GM21723 (cell line): ENCODE measurements around the gene GFOD1.

ENCODE experiments used
- ATAC-seq: cut with Tn5 transposase; IDR thresholded peaks from one replicate; pipeline ENCODE4 v1.9.1; 2021; ENCODE audit warnings: mild to moderate bottlenecking, moderate library complexity; ENCODE audit not compliant: unreplicated experiment

The GFOD1 gene

DNA sequence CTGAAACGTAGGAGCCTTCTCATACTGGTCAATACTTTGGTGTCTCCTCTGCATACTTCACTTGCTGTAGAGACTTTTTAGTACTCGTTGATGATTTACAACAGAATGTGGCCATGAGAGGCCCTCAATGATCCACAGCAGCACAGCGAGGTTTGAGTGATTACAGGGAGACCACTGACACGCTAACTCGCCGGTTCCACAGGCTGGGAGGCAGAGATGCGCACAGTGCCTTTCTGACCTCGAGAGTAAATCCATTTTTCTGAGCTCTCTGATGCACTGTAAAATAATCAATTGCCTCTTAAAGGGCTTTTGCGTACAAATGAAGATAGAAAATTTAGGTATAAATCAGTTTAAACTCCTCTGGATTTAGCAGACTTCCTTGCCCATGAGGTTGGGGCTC, 102.9 kb downstream of the GFOD1 start:
- ATAC-seq, result no peak

GRCh38 chr6:13383328-13384163, 103.9 kb downstream of the GFOD1 start:
- ATAC-seq, result peak; percentile 92

GRCh38 chr6:13380761-13381160, 106.6 kb downstream of the GFOD1 start:
- ATAC-seq, result no peak

DNA sequence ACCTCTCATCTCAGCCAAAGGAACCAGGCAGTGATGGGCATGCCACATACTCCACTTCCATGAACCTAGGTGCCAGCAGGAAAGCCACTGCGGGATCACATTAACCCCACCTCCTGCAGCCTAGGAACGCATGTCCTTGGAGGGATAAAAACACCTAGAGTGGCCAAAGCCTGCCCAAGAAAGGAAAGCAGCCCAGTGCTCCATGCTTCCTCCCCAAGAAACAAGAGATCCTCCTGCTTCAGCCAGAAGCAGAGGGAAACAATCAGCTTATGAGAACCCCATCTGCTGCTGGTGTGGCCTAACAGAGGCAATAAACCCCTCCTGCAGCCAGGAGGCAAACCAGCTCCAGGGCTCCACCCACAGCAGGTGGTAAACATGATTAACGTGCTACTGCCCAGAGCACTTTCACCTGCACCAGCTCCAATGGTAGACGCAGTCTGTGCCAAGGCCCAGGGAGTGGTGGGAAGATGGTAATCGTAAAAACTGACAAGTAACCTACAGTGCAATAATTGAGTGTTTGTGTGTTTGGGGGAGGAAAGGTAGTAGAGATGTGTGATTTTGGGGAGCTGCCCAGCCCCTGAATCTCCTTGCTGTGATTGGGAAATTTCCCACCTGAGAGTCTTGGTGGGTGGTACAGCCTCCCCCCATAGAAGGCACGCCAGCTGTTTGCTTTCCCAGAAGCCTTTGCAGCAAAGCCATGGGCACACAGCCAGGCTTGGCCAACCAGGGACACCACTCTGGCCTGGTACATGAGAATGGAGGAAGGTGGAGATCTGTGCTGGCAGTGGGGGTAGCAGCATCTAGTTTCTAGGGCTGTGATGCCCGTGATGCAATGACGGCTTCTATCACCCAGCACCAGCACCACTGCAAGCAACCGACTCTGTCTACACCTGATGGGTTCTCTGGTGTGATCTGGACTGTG, 108.5 kb downstream of the GFOD1 start:
- ATAC-seq, result no peak

DNA sequence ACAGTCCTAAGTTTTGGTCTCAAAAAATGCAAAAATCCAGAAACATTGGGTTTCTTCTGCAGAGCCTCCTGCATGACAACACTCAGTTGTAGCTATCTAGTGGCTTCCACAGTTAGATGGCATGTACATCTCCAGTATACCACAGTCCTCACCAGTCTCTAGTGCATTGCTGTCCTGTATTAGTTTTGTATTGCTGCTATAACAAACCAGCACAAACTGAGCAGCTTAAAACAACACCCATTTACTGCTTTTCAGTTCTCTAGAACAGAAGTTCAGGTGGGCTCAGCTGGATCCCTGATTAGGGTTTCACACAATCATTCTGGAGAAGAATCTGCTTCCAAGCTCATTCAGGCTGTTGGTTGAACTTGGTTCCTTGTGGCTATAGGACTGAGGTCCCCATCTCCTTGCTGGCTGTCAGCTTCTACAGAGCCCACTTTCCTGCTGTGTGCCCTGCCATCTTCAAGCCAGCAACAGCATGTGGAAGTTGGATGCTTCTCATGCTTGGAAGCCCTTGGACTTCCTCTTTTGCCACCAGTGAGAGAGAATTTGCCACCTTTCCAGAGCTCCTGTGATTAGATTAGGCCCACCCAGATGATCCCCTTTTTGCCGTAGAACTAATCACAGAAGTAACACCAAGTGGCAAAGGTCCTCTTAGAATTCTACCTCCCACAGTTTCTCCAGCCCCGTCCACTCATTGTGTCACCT, 110.2 kb downstream of the GFOD1 start:
- ATAC-seq, result no peak

DNA sequence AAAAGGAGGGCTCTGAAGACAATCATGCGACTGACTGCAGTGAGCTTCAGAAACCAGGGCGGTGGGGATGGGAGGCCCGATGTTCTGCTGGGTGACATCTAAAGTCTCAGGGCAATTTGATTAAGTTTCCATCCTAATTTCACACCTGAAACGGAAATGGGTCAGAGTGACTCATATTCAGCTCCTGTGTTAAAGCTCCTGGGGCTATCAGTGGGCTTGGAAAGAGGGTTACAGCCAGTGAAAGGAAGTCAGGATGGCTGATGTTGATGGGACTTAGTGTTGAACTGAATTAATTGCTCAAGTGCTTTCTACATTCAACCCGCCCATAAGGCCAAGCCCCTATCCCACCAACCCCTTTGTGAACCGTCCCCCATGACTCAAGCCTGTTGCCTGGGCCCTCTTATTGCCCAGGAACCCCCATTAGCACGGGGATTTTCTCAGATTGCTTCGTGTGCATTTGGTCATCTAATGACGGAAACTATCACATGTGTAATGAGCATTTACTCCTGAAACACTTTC, 112.0 kb downstream of the GFOD1 start:
- peak; percentile 75 for ATAC-seq

- ATAC-seq, result no peak
Measured at GRCh38 chr6:13373919-13374318, 113.5 kb downstream of the GFOD1 start.

DNA sequence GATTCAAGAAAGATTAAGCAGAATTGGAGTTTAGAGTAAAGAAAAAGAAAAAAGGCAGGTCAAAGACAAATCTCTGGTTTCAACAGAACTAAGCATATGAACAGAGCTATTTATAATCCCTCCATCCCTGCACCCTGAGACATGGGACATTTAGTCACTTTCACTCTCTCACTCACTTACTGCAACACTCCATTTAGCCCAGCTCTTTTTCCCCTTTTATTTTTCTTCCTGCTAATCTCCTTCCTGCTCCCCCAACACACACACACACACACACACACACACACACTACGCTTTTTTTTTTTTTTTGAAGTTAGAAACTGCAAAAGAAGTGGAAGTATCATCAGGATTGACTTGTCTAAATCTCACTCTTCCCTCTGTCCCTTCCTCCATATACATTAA, 113.9 kb downstream of the GFOD1 start:
- no peak for ATAC-seq

DNA sequence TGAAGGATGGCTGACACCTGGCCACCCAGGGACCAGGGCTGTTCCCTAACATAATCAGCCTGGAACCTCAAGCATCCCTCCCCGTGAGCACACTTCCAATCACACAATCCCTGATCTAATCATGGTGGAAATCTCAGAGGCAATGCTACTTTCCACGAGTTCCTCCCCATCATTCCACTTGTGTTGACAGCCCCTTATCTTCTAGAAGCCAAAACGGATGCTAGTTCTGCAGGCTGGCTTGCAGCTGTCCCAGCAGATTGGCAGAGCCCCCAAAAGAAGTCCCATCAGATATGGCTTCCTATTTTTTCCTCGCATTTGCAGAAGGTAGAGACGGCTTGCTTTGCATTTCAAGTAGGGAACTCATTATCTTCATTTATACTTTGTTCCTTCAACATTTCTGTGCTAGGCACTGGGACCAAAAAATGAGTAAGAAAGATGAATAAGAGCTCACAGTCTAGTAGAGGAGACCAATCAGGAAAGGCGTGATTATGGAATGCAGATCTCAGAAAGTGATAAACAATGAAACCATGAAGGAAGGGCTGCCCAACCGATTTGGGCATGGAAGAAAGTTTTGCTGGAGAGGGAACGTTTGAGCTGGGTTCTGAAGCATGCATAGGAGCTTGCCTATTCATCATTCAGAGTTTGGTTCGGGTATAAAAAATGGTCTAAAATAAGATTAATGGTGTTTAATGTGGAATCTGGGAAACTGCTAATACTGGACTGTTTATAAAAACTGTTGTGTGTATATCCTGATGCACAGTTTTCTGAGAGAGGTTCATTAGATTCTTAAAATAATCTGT, 114.5 kb downstream of the GFOD1 start:
- no peak for ATAC-seq

- no peak for ATAC-seq
Measured at GRCh38 chr6:13372076-13372475, 115.3 kb downstream of the GFOD1 start.

GRCh38 chr6:13371421-13372072, 115.9 kb downstream of the GFOD1 start:
- ATAC-seq, result no peak

GRCh38 chr6:13370623-13371022, 116.8 kb downstream of the GFOD1 start:
- ATAC-seq, result no peak

DNA sequence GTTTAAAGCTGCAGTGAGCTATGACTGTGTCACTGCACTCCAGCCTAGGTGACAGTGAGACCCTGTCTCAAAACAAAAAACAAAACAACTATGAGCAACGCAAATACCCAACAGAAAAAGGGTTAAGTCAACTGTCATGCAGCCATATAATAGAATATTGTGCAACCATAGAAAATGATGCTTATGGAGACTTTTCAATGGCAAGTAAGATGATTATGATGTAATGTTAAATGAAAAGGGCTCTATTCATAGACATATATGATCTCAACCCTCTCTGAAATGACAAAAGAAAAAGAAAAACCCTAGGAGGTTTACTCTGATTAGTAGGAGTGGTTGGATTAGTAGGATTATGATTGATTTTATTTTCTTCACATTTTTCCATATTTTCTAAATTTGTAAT, 117.8 kb downstream of the GFOD1 start:
- ATAC-seq, result no peak

DNA sequence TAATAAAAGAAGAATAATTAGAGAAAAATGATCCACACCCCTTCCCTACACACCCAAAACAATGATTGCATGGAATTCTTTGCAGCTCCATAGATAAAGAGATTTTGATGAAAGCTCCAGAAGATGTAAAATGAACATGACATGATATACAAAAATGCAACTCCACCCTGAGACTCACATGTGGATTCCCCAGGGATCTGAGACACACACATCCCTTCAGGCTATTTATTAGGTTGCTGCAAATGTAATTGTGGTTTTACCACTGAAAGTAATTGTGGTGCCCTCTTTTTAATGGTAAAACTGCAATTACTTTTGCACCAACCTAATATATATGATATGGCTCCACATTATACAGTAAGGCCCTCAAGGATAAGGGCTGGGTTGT, 118.7 kb downstream of the GFOD1 start:
- ATAC-seq, result no peak

GRCh38 chr6:13368079-13368730, 119.2 kb downstream of the GFOD1 start:
- no peak for ATAC-seq

DNA sequence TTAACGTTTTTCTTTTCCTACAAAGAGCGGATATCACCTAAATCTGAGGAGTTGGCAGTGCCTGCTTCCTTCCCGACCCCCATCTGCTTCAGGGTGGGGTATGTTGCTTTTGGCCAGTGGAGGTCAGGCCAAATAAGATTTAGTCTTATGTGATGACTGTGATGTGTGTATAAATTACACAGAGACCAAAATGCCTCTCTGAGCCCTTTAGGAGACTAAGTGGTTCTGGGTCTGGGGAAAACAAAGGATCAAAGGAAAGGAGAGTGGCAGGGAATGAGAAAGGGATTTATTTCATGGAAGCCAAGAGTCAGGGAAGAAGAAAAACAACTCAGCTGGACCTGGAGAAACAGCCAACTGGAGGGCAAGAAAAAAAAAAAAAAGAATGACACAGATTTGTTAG, 120.0 kb downstream of the GFOD1 start:
- ATAC-seq, result no peak

DNA sequence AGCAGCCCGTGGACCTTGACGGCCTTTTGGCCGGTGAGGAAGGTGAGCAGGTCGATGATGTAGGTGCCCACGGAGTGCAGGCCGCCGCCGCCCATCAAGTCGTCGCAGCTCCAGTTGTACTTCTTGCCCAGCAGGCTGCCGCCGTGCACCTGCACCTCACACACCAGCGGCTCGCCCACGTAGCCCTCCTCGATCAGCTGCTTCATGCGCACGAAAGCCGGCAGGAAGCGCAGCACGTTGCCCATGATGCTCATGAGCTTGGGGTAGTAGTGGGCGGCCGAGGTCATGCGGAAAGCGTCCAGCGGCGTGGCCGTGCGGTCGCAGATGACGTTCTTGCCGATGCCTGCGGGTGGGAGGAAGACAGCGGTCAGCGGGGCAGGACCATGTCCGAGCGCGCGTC, 122.1 kb downstream of the GFOD1 start:
- no peak for ATAC-seq

DNA sequence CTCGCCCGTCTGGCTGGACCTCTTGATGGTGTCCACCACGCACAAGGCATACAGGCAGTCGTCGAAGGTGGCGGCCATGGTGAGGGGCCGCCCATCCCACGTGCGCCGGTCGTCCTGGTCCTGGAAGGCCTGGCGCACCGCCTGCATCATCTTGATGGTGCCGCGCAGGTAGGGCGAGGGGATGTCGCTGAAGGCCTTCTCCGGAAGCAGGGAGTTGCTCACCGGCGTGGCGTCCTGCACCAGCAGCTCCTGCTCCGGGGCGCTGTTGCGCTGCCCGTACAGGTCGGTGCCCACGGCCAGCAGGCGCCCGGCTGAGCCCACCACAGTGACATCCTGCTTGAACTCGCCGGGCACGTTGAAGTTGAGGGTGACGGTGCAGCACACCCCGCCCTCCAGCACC, 122.6 kb downstream of the GFOD1 start:
- no peak for ATAC-seq

GRCh38 chr6:13362412-13362811, 125.0 kb downstream of the GFOD1 start:
- no peak for ATAC-seq
